ENCODE measurements around the gene SCN1A. TPM values are rescaled to one million over a fixed set of nuclear protein-coding genes. Genes with fewer than 3 reads are reported as not detected.

Gene SCN1A
- total RNA-seq, 1 experiment from 2014 or later: 1.6 TPM

GRCh38 chr2:165952085-165952484 lies 175.7 kb downstream of the SCN1A start:
- peaks cover 9% of the 10 kb centered on the region; the same call in 1 of the 2 replicates for H3K36me3 Mint-ChIP-seq
- no peaks in the 10 kb centered on the region for H3K27me3 Mint-ChIP-seq (ENCODE audit: low read depth)
- H3K4me3 Mint-ChIP-seq: no peak overlapping the region
- peaks cover 21% of the 10 kb centered on the region for H3K4me1 Mint-ChIP-seq
- no peak for TF ChIP-seq ZNF671 (CRISPR knock-in tag; IDR thresholded peaks at IDR 0.05)
- TF ChIP-seq PRRX2 (CRISPR knock-in tag; IDR thresholded peaks at IDR 0.05): no peak
- TF ChIP-seq ESRRA (CRISPR knock-in tag; IDR thresholded peaks at IDR 0.05; ENCODE audit: borderline replicate concordance): no peak
- TF ChIP-seq, protein P1, sequence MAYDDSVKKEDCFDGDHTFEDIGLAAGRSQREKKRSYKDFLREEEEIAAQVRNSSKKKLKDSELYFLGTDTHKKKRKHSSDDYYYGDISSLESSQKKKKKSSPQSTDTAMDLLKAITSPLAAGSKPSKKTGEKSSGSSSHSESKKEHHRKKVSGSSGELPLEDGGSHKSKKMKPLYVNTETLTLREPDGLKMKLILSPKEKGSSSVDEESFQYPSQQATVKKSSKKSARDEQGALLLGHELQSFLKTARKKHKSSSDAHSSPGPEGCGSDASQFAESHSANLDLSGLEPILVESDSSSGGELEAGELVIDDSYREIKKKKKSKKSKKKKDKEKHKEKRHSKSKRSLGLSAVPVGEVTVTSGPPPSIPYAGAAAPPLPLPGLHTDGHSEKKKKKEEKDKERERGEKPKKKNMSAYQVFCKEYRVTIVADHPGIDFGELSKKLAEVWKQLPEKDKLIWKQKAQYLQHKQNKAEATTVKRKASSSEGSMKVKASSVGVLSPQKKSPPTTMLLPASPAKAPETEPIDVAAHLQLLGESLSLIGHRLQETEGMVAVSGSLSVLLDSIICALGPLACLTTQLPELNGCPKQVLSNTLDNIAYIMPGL (CRISPR knock-in tag; IDR thresholded peaks at IDR 0.05): no peak
- no peak for TF ChIP-seq HMGA2 (CRISPR knock-in tag; IDR thresholded peaks at IDR 0.05)
- no peak for TF ChIP-seq MAX (CRISPR knock-in tag; IDR thresholded peaks at IDR 0.05)
- no peak for TF ChIP-seq KAT7 (CRISPR knock-in tag; IDR thresholded peaks at IDR 0.05; ENCODE audit: borderline replicate concordance)
- no peak for TF ChIP-seq ZNF423 (CRISPR knock-in tag; IDR thresholded peaks at IDR 0.05)
- no peak for TF ChIP-seq NFYB (CRISPR knock-in tag; conservative IDR thresholded peaks at IDR 0.05; ENCODE audit: low read depth)
- no peak for TF ChIP-seq SP1 (CRISPR knock-in tag; conservative IDR thresholded peaks at IDR 0.05)
- no peak for TF ChIP-seq ZNF416 (CRISPR knock-in tag; IDR thresholded peaks at IDR 0.05)
- no peak for TF ChIP-seq PRDM15 (CRISPR knock-in tag; IDR thresholded peaks at IDR 0.05)
- TF ChIP-seq, protein P2, sequence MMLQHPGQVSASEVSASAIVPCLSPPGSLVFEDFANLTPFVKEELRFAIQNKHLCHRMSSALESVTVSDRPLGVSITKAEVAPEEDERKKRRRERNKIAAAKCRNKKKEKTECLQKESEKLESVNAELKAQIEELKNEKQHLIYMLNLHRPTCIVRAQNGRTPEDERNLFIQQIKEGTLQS (CRISPR knock-in tag; conservative IDR thresholded peaks at IDR 0.05): no peak
- no peak for TF ChIP-seq TP53 (CRISPR knock-in tag; IDR thresholded peaks at IDR 0.05)
- TF ChIP-seq TEAD4 (CRISPR knock-in tag; IDR thresholded peaks at IDR 0.05): no peak
- TF ChIP-seq JAZF1 (CRISPR knock-in tag; IDR thresholded peaks at IDR 0.05): no peak
- no peak for TF ChIP-seq ZNF532 (CRISPR knock-in tag; IDR thresholded peaks at IDR 0.05; ENCODE audit: borderline replicate concordance)
- no peak for TF ChIP-seq FOXJ3 (CRISPR knock-in tag; IDR thresholded peaks at IDR 0.05; ENCODE audit: borderline replicate concordance)
- TF ChIP-seq STAT6 (CRISPR knock-in tag; conservative IDR thresholded peaks at IDR 0.05; ENCODE audit: low read depth): no peak
- TF ChIP-seq ZNF396 (CRISPR knock-in tag; IDR thresholded peaks at IDR 0.05; ENCODE audit: borderline replicate concordance): no peak
- CTCF ChIA-PET: interaction anchor here (2.1 kb wide), 1 partner anchor 260 kb away, joined by 5 read pairs; no protein-coding TSS in a partner anchor
- DNase-seq (ENCODE audit: low spot score): no peak
- POLR2A ChIA-PET: interaction anchor here (0.8 kb wide), 1 partner anchor 13 kb away, joined by 3 read pairs; no protein-coding TSS in a partner anchor
- no peak for ATAC-seq
- H3K9me3 Mint-ChIP-seq: peaks cover 6% of the 10 kb centered on the region
- H3K27ac Mint-ChIP-seq: no peak overlapping the region

Data from WTC11 (cell line).